Activated effector memory CD4-positive, alpha-beta T cell treated with anti-CD3 and anti-CD28 coated beads, Interleukin-2, amount 50 U/mL, for 16 hours (primary cell): Measurements from ENCODE around the gene ZNF473.

Source experiments
- DNase-seq: peaks from one replicate; pipeline ENCODE4 v3.0.0-alpha.2; 2020

Gene ZNF473

GRCh38 chr19:50025794-50026549, at the start of gene ZNF473:
TSS of gene ZNF473 (plus strand) at chr19:50026005. CDS start at chr19:50031083, 5,078 bp downstream.
- DNase-seq, result peak; percentile 97

GRCh38 chr19:49976496-49976895, 49.3 kb upstream of the ZNF473 start:
- no peak for DNase-seq

DNA sequence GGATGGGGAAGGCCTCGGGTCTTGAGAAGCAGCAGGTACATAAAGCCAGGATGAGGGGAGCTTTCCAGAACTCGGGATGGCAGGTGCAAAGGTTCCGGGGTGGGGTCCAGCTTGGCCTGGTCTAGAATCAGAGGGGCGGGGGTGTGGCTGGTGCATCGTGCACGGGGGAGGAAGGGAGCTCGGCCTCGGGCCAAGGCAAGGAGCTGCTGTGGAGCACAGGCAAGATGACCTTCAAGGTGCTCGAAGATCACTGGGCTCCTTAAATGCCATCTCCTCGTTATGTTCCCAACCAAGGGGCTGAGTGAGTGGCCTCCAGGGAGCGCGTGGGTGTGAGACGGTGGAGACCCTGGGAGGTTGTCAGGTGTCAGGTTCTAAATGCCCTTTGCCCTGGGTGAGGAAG, 48.7 kb upstream of the ZNF473 start:
- no peak for DNase-seq

DNA sequence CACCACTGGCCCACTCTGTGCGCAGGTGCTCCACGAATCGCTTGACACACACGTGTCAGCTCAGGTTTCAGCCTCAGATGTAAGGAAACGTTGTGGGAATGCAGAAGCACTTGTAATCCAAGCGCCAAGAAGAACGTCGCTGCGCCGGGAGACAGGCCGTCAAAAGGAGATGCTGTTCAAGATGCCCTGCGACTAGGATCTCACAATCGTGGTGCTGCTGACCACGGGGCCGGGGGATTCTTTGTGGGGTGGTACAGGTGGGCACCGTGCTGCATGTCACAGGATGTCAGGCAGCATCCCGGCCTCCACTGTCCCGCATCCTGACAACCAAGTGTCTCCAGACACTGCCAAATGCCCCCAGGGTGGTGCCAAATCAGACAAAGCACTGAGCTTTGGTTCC, 47.9 kb upstream of the ZNF473 start:
- DNase-seq, result no peak

DNA sequence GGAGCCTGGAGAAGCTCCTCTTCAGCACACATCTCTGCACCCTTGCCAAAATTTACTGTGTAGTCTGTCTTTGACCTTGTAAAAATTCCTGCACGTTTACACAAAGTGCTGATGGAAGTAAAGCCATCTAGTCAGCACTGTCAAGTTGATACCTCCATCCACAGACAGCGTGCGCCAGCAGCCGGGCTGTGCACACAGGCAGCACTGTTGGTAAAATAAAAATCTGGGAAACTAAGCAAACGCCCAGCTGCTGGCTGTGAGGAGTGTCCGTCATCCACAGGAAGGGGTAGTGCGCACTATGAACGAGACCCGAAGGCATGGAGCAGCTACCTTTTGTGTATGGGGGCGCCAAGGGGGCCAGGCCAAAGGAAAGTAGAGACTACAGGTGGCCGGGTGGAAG, 47.5 kb upstream of the ZNF473 start:
- no peak for DNase-seq

GRCh38 chr19:49981603-49982593, 43.9 kb upstream of the ZNF473 start:
- DNase-seq, result no peak

DNA sequence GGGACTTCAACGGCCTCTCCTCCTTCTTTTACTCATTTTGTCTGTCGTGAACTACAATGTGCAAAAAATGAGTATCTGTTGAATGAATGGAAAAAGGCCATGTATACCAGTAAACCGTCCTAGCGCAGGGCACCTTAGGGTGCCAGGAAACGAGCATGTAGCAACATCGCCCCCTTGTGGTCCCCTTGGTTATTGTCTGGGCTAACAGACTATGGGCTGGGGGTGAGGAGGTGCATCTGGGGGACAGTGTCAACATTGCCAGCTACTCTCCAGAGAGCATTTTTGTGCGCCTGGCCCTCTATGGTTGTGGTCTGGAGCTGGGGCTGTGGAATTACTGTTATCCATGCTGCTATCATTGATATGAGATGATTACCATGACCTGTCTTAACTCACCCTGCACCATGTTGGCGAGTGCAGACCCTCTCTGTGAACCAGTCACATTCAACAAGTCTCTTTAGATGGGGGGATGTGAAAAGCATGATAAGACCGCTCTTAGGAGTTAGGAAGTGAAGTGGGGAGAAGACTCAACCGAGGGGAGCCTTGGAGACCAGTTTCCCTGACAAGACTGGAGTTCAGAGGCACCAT, 42.1 kb upstream of the ZNF473 start:
- DNase-seq, result peak; percentile 93

GRCh38 chr19:49984491-49984890, 41.3 kb upstream of the ZNF473 start:
- DNase-seq, result no peak

GRCh38 chr19:49985871-49986270, 39.9 kb upstream of the ZNF473 start:
- DNase-seq, result no peak

- DNase-seq, result no peak
Measured at GRCh38 chr19:49986354-49986753, 39.5 kb upstream of the ZNF473 start.

GRCh38 chr19:49987159-49987698, 38.6 kb upstream of the ZNF473 start:
- DNase-seq, result peak; percentile 86

- no peak for DNase-seq
Measured at GRCh38 chr19:49988007-49988406, 37.8 kb upstream of the ZNF473 start.

GRCh38 chr19:49988433-49988832, 37.4 kb upstream of the ZNF473 start:
- DNase-seq, result no peak

DNA sequence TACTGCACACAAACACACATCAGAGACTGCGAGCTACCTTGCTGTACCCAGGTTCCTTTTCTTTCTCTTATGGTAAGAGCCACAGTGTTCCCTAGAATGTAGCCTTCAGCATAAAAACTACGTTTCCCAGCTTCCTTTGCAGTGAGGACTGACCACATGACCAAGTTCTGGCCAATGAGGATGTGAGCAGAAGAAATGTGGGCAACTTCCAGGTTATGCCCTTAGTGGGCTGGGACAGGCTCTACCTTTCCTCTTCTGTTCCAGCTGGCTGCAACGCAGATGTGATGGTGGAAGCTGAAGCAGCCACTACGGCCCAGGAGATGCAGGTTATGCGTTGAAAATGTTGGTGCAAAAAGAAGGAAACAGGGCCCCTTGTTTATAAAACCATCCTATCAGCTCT, 28.1 kb upstream of the ZNF473 start:
- DNase-seq, result no peak

DNA sequence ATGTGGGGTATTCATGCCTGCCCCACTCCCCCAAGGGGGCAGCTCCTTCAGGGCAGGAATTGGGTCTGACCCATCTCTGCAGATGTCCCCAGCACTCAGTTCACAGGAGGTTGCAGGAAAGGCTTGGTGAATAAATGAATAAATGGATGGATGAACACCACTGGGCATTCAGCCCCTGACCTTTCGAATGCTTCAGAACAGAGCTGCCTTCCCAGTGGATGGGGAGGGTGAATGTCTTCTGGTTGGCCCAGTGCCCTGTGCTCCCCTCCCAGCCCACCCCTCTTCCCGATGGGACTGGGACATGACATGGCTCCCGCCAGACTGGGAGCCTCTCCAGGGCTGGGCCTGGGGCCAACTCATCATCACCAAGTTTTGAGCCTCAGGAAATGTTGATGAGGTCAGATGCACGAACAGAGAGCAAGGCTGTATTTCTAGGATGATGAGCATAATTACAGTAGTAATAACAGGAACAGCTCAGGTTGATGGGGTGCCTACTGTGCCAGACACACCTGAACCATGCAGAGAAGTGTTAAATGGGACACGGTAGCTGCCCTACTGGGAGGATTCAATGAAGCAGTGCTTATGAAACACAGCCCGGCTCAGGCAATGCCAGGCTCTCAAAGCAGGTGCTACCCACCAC, 26.3 kb upstream of the ZNF473 start:
- DNase-seq, result no peak

- no peak for DNase-seq
Measured at GRCh38 chr19:50000038-50000840, 25.6 kb upstream of the ZNF473 start.

- no peak for DNase-seq
Measured at GRCh38 chr19:50000841-50001557, 24.8 kb upstream of the ZNF473 start.

DNA sequence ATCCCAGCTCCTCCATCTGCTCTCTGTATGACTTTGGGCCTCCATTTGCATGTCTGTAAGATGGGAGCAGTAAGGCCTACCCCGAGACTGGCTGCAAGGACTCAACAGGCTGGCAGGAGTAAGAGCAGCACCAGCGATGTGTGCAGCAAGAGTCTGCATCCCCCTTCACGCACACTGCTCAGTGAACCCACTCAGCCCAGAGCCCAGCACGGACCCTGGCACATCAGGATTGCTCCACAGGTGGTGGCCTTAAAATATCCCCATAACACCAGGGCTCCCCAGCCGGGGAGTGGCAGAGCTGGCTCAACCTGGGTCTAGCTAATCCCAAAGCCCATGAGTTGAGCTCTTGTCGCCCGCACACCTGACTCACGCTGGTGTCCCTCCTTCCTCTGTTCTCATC, 24.0 kb upstream of the ZNF473 start:
- DNase-seq, result no peak

DNA sequence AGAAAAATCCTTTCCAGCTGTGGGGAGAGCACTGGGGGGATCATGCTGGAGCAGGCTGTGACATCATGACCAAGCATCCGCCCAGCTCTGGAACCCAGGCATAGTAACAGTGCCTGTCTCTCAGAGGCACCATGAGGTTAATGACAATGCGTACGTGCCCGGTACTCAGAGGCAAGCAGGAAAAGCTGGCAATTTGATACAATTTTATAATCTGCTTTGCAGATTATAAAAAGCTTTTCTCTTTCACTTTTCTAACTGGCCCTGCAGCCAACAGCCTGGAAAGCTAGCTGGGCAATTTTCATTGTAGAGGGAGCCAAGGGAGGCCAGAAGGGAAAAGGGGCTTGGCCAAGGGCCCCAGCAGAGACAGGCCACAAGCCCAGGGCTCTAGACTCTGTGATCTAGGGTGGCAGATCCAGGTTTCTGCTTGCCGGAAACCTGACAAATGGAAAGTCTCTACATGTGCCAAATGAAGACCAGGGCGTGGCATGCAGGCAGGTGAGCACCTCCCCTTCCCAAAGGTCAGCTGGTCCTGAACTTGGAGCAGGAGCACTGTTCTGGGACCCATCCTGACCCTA, 23.3 kb upstream of the ZNF473 start:
- no peak for DNase-seq

DNA sequence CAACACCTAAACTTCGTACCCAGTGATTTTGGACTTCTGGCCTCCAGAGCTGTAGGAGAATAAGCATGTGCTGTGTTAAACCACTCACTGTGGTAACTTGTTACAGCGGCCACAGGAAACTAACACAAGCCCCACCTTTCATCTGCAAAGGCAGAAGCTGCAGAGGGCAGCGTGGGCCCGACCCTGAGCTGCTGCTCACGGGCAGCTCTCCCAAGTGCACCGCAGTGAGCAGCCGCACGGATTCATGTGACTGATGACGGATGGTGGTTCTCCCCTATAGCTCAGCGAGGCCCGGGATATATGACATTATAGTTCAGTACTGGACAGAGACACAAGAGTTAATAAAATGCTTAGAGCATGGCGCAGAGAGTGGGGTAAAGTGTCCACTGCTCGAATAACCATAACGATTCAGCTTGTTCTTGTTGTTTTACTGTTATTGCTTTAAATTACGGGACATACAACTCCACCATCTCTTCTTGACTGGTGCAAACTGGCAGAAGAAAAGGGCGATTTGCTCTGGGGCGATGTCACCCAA, 22.5 kb upstream of the ZNF473 start:
- no peak for DNase-seq
